GM12878 (cell line): ENCODE data around the gene ATL1. TPM values are rescaled to one million over a fixed set of nuclear protein-coding genes. Genes with fewer than 3 reads are reported as not detected.

ENCODE experiments used
- ATAC-seq: fragments of 200-7000 bp; cut with Tn5 transposase; 3 replicates; pipeline ENCODE4 v1.9.1; 2020; ENCODE audit warnings: mild to moderate bottlenecking, moderate library complexity
- BruUV-seq: library from RNA; stranded (reverse); fragments of 400-500 nt; replicated peaks from 2 replicates; lab custom pipeline; 2021; lab: Mats Ljungman, UMichigan
- CTCF ChIA-PET: fragments of 300-600 bp; sonication (Branson Sonifier 250); formaldehyde crosslinking; extraction: SDS; loops from one replicate; lab custom pipeline; 2021; ENCODE audit warnings: inconsistent platforms; lab: Yijun Ruan, JAX
- POLR2A ChIA-PET: fragments of 350-600 bp; formaldehyde crosslinking; extraction: SDS; loops from one replicate; lab custom pipeline; 2021; ENCODE audit warnings: inconsistent platforms; lab: Charles Lee
- RAD21 ChIA-PET: fragments of 300-600 bp; sonication (Branson Sonifier 250); formaldehyde crosslinking; loops from one replicate; lab custom pipeline; 2023; ENCODE audit warnings: antibody characterized with exemption; ENCODE audit not compliant: unreplicated experiment; lab: Charles Lee
- SMC1A ChIA-PET: fragments of 300-600 bp; sonication (Branson Sonifier 250); formaldehyde crosslinking; loops from one replicate; lab custom pipeline; 2023; ENCODE audit not compliant: unreplicated experiment, uncharacterized antibody; lab: Charles Lee
- DNase-seq: peaks from one replicate; pipeline ENCODE4 v3.0.0-alpha.2; 2011; ENCODE audit warnings: low read depth, low spot score
- FAIRE-seq: peaks from 3 replicates; lab custom pipeline; 2011; peaks lifted over from hg19 to GRCh38; lab: Jason Lieb, UNC
- H2AFZ ChIP-seq: 2 replicates; pipeline ENCODE4 v1.6.0; 2011; ENCODE audit warnings: low read depth, low read length, control low read depth; ENCODE audit not compliant: control insufficient read depth
- H3K27ac ChIP-seq: 2 replicates; pipeline ENCODE4 v1.5.1; 2011; ENCODE audit warnings: control low read depth; ENCODE audit not compliant: control insufficient read depth, insufficient read depth
- H3K27me3 ChIP-seq, 2 experiments: replicated peaks in 1 of 2; 2 replicates each; pipeline versions ENCODE4 v1.6.0 to v1.6.1; 2011; ENCODE audit warnings: low read length in 1 of 2; ENCODE audit not compliant: control insufficient read depth in 2 of 2, insufficient read depth in 2 of 2
- H3K36me3 ChIP-seq, 2 experiments: 2 replicates each; pipeline ENCODE4 v1.5.1; 2011; ENCODE audit warnings: low read length in 1 of 2; ENCODE audit not compliant: control insufficient read depth in 2 of 2, insufficient read depth in 2 of 2
- H3K4me1 ChIP-seq: 2 replicates; pipeline ENCODE4 v1.6.1; 2011; ENCODE audit warnings: mild to moderate bottlenecking, low read length, moderate library complexity, mixed read lengths; ENCODE audit not compliant: control insufficient read depth, insufficient read depth
- H3K4me2 ChIP-seq: 2 replicates; pipeline ENCODE4 v1.6.0; 2011; ENCODE audit warnings: control low read depth; ENCODE audit not compliant: control insufficient read depth, insufficient read depth
- H3K4me3 ChIP-seq: fragments of 200-600 bp; sonication (generic); 2 replicates; pipeline ENCODE4 v1.5.1; 2016
- H3K79me2 ChIP-seq: 2 replicates; pipeline ENCODE4 v1.6.0; 2011; ENCODE audit warnings: low read length; ENCODE audit not compliant: control insufficient read depth, insufficient read depth
- H3K9ac ChIP-seq: 2 replicates; pipeline ENCODE4 v1.8.0; 2011; ENCODE audit warnings: low read length, control low read depth, mixed read lengths; ENCODE audit not compliant: control insufficient read depth, insufficient read depth
- H3K9me3 ChIP-seq: replicated peaks from 3 replicates; pipeline ENCODE4 v1.5.1; 2011; ENCODE audit warnings: mild to moderate bottlenecking, low read length; ENCODE audit not compliant: control insufficient read depth, insufficient read depth
- H4K20me1 ChIP-seq: 2 replicates; pipeline ENCODE4 v1.6.0; 2011; ENCODE audit not compliant: control insufficient read depth, insufficient read depth
- DPF2 ChIP-seq: fragments of 450-650 bp; IDR thresholded peaks from 2 replicates; pipeline ENCODE4 v1.6.1; 2017; ENCODE audit warnings: mild to moderate bottlenecking
- E4F1 ChIP-seq: fragments of 450-650 bp; IDR thresholded peaks from 2 replicates; pipeline ENCODE4 v1.6.1; 2018; ENCODE audit warnings: borderline replicate concordance, mild to moderate bottlenecking; ENCODE audit not compliant: partially characterized antibody
- EP300 ChIP-seq, 2 experiments: fragments of 150-350 bp in 1 of 2; IDR thresholded peaks; 2 replicates each; pipeline ENCODE4 v1.6.1; 2011 to 2012; ENCODE audit warnings: low read depth in 2 of 2, low read length in 2 of 2, borderline replicate concordance in 1 of 2, improper control_type of control experiment in 1 of 2, inconsistent platforms in 1 of 2; ENCODE audit not compliant: control insufficient read depth in 1 of 2
- FOXK2 ChIP-seq: fragments of 450-650 bp; IDR thresholded peaks from 2 replicates; pipeline ENCODE4 v1.6.1; 2017; ENCODE audit warnings: mild to moderate bottlenecking, moderate library complexity
- IKZF2 ChIP-seq, 2 experiments: fragments of 450-650 bp; IDR thresholded peaks; 2 replicates each; pipeline ENCODE4 v1.6.1; 2017; ENCODE audit warnings: mild to moderate bottlenecking in 2 of 2, moderate library complexity in 2 of 2
- JUNB ChIP-seq: IDR thresholded peaks from 2 replicates; pipeline ENCODE4 v1.6.1; 2016; ENCODE audit warnings: antibody characterized with exemption, mild to moderate bottlenecking
- MEF2A ChIP-seq: IDR thresholded peaks from 2 replicates; pipeline ENCODE4 v1.6.1; 2011; ENCODE audit warnings: low read depth, mild to moderate bottlenecking, low read length, moderate library complexity; ENCODE audit not compliant: insufficient read depth
- NFYB ChIP-seq: IDR thresholded peaks from 2 replicates; pipeline ENCODE4 v1.6.1; 2011; ENCODE audit warnings: low read depth, mild to moderate bottlenecking, low read length, improper control_type of control experiment, moderate library complexity; ENCODE audit not compliant: insufficient read depth
- PBX3 ChIP-seq: IDR thresholded peaks from 2 replicates; pipeline ENCODE4 v1.6.1; 2011; ENCODE audit warnings: mild to moderate bottlenecking, low read depth, low read length, moderate library complexity; ENCODE audit not compliant: insufficient replicate concordance
- POLR2A ChIP-seq: IDR thresholded peaks from 2 replicates; pipeline ENCODE4 v1.6.1; 2011; ENCODE audit warnings: low read depth, mild to moderate bottlenecking, low read length
- RELB ChIP-seq: fragments of 450-650 bp; IDR thresholded peaks from 2 replicates; pipeline ENCODE4 v1.6.1; 2017; ENCODE audit warnings: low read depth, mild to moderate bottlenecking, moderate library complexity
- SREBF2 ChIP-seq: IDR thresholded peaks from 2 replicates; pipeline ENCODE4 v1.6.1; 2012; ENCODE audit warnings: mild to moderate bottlenecking, low read length
- WGBS: methylation state at CpG from one replicate; pipeline ENCODE4 v1.1.6; 2016; ENCODE audit warnings: low lambda C conversion rate; ENCODE audit not compliant: insufficient replicate concordance, insufficient coverage; ENCODE audit errors: missing lambda C conversion rate; 5-methylcytosine and 5-hydroxymethylcytosine counted together
- in situ Hi-C: fragments of 300-500 bp; cut with MboI; formaldehyde crosslinking; loops from 9 replicates; pipeline ENCODE4 v1.14.3; 2018; ENCODE audit warnings: mixed read lengths
- intact Hi-C: fragments of 100-400 bp; cut with micrococcal nuclease; formaldehyde crosslinking; loops from one replicate; pipeline ENCODE4 v1.14.2; 2022; ENCODE audit not compliant: unreplicated experiment
- polyA plus RNA-seq, 11 experiments: library from polyadenylated mRNA; depleted of rRNA in 4 of 11; unstranded in 6 of 11; stranded (reverse) in 5 of 11; fragments of >200 nt; fragmentation: Nextera tagmentation in 4 of 11; fragmentation: Illumina TruSeq in 1 of 11; extraction: Ambion mirVana in 4 of 11; extraction: Trizol in 1 of 11; gene quantifications; 1 replicate in 1 of 11; 2 replicates in 10 of 11; pipeline versions ENCODE4 v1.2.1 to v1.2.3, GENCODE V29; 2011 to 2016; ENCODE audit warnings: inconsistent platforms in 2 of 11, missing spikeins in 2 of 11, low read depth in 1 of 11
- total RNA-seq, 4 experiments: library from RNA; depleted of rRNA in 3 of 4; stranded (reverse); fragments of >200 nt in 3 of 4; fragmentation: Illumina TruSeq in 1 of 4; extraction: Trizol in 1 of 4; gene quantifications; 2 replicates each; pipeline versions ENCODE4 v1.2.1 to v1.2.3, GENCODE V29; 2013 to 2021

Gene ATL1
- total and polyA plus RNA-seq, 10 of the 15 experiments (the other 5 are each of a cell fraction or from before 2014, with no cell fraction given), result 0.11 to 1.2 (median 0.58) TPM; not detected in 1

- ATAC-seq (no peak), DNase-seq (no peak), FAIRE-seq (peak; percentile 13)
- ChIA-PET RAD21 (no interaction called here), POLR2A (no interaction called here), SMC1A (no interaction called here), CTCF (no interaction called here)
- Histone ChIP-seq H3K27me3 (no peaks in the 10 kb centered on the region), H3K79me2 (peaks cover 3% of the 10 kb centered on the region), H3K9me3 (no peaks in the 10 kb centered on the region; the same call in 2 of the 3 replicates), H3K4me2 (no peak overlapping the region), H3K36me3 (no peaks in the 10 kb centered on the region; a peak in 1 of 4 replicates), H4K20me1 (no peaks in the 10 kb centered on the region), H3K9ac (no peak overlapping the region), H3K4me3 (no peak overlapping the region), H3K4me1 (no peaks in the 10 kb centered on the region), H3K27ac (no peak overlapping the region), H2AFZ (no peak overlapping the region)
- BruUV-seq, result no TSS peak
- intact Hi-C loops (no loop called here), in situ Hi-C loops (no loop called here)
- 95% methylated on average over 7 of the region's 7 CpGs for WGBS
- TF ChIP-seq NFYB, result no peak
- TF ChIP-seq MEF2A, result no peak
- TF ChIP-seq EP300 (IDR thresholded peaks at IDR 0.05; ENCODE audit: borderline replicate concordance in 1 of 2, control insufficient read depth in 1 of 2, low read depth in 2 of 2, low read length in 2 of 2), result no peak
- no peak for TF ChIP-seq FOXK2
- TF ChIP-seq DPF2, result no peak
- no peak for TF ChIP-seq SREBF2
These were observed 49.8 kb upstream of the ATL1 start for GRCh38 chr14:50510157-50510556.

- DNase-seq (no peak), ATAC-seq (no peak), FAIRE-seq (peak; percentile 38)
- H3K79me2 ChIP-seq, result peaks cover 5% of the 10 kb centered on the region
- H3K4me3 ChIP-seq, result no peak overlapping the region
- H4K20me1 ChIP-seq, result no peaks in the 10 kb centered on the region
- ChIA-PET RAD21 (no interaction called here), POLR2A (no interaction called here), SMC1A (no interaction called here), CTCF (no interaction called here)
- intact Hi-C loops, result no loop called here
- no peak overlapping the region for H3K4me2 ChIP-seq
- H3K27me3 ChIP-seq, result no peaks in the 10 kb centered on the region
- 100% methylated on average over 4 of the region's 4 CpGs for WGBS
- no peaks in the 10 kb centered on the region; the same call in 2 of the 3 replicates for H3K9me3 ChIP-seq
- H2AFZ ChIP-seq, result no peak overlapping the region
- no peak overlapping the region for H3K9ac ChIP-seq
- BruUV-seq, result no TSS peak
- in situ Hi-C loops, result no loop called here
- H3K4me1 ChIP-seq, result no peaks in the 10 kb centered on the region
- H3K27ac ChIP-seq, result no peak overlapping the region
- no peaks in the 10 kb centered on the region; a peak in 1 of 4 replicates for H3K36me3 ChIP-seq
- no peak for TF ChIP-seq POLR2A
- TF ChIP-seq IKZF2 (IDR thresholded peaks at IDR 0.05), result no peak
- no peak for TF ChIP-seq E4F1
- TF ChIP-seq RELB, result no peak
- TF ChIP-seq PBX3, result no peak
- no peak for TF ChIP-seq JUNB
These were observed 47.5 kb upstream of the ATL1 start for GRCh38 chr14:50512463-50512862.
